Measurements from ENCODE around the gene ALDH18A1. TPM values are rescaled to one million over a fixed set of nuclear protein-coding genes. Genes with fewer than 3 reads are reported as not detected.
"Not testable (repeated sequence)": the region's sequence is repeated elsewhere in the genome, so short reads cannot be mapped to it uniquely, and the experiment has no call there.

Gene ALDH18A1
- polyA plus RNA-seq, 2 of the 4 experiments (the other 2 are of a cell fraction): 41.8 to 69.9 TPM

GRCh38 chr10:95628786-95629185, 27.7 kb downstream of the ALDH18A1 start:
- Histone ChIP-seq H3K9me3 (no peaks in the 10 kb centered on the region), H3K4me2 (peak overlapping the region; percentile 22; the same call in 1 of the 3 replicates), H3K4me1 (peaks cover 11% of the 10 kb centered on the region; the same call in 2 of the 3 replicates), H3K27ac (no peak overlapping the region), H3K4me3 (no peak overlapping the region)
- WGBS (ENCODE audit: missing lambda C conversion rate): 54% methylated on average over 1 of the region's 1 CpG
- CTCF ChIA-PET: no interaction called here
- TF ChIP-seq FOSL2 (IDR thresholded peaks at IDR 0.05) (no peak), FOSL2 (CRISPR knock-in tag; IDR thresholded peaks at IDR 0.05) (peak; percentile 6; the same call in 1 of the 2 replicates), ELK1 (IDR thresholded peaks at IDR 0.05; ENCODE audit: low read depth, low read length) (no peak)
- DNase-seq (ENCODE audit: low read depth in 1 of 2, low spot score in 1 of 2) (no peak), ATAC-seq (no peak), FAIRE-seq (no peak)
- POLR2A ChIA-PET: no interaction called here

GRCh38 chr10:95626500-95626899, 30.0 kb downstream of the ALDH18A1 start:
- CTCF ChIA-PET: interaction anchor here (1.0 kb wide), 1 partner anchor 310 kb away, joined by 3 read pairs; no protein-coding TSS in a partner anchor
- WGBS (ENCODE audit: missing lambda C conversion rate): 95% methylated on average over 4 of the region's 4 CpGs
- Histone ChIP-seq H3K9me3 (no peaks in the 10 kb centered on the region), H3K4me1 (peaks cover 11% of the 10 kb centered on the region; the same call in 2 of the 3 replicates), H3K27ac (no peak overlapping the region), H3K4me3 (no peak overlapping the region), H3K4me2 (no peak overlapping the region)
- DNase-seq (ENCODE audit: low read depth in 1 of 2, low spot score in 1 of 2) (no peak), FAIRE-seq (no peak), ATAC-seq (no peak)
- POLR2A ChIA-PET: no interaction called here
- TF ChIP-seq POLR2AphosphoS2 (conservative IDR thresholded peaks at IDR 0.05; ENCODE audit: low read length): no peak
- no peak for TF ChIP-seq JUN (IDR thresholded peaks at IDR 0.05)
- no peak for TF ChIP-seq SMC3 (IDR thresholded peaks at IDR 0.05)
- TF ChIP-seq ESRRA (IDR thresholded peaks at IDR 0.05; ENCODE audit: borderline replicate concordance, low read length): no peak
- TF ChIP-seq CBX2 (IDR thresholded peaks at IDR 0.05; ENCODE audit: borderline replicate concordance, low read depth): no peak
- TF ChIP-seq CBX8 (IDR thresholded peaks at IDR 0.05): no peak
- TF ChIP-seq PBX3 (IDR thresholded peaks at IDR 0.05): no peak
- TF ChIP-seq ZFP36 (IDR thresholded peaks at IDR 0.05; ENCODE audit: borderline replicate concordance, partially characterized antibody): no peak
- TF ChIP-seq HOXB13 (CRISPR knock-in tag; IDR thresholded peaks at IDR 0.05; ENCODE audit: low read depth): no peak
- TF ChIP-seq CHD4 (IDR thresholded peaks at IDR 0.05; ENCODE audit: borderline replicate concordance): no peak
- TF ChIP-seq JUNB (IDR thresholded peaks at IDR 0.05): no peak
- no peak for TF ChIP-seq RFX5 (IDR thresholded peaks at IDR 0.05)
- TF ChIP-seq CHD2 (IDR thresholded peaks at IDR 0.05; ENCODE audit: low read length, partially characterized antibody): no peak
- no peak for TF ChIP-seq CEBPB (IDR thresholded peaks at IDR 0.05)
- TF ChIP-seq ZC3H11A (IDR thresholded peaks at IDR 0.05): no peak
- no peak for TF ChIP-seq REST (IDR thresholded peaks at IDR 0.05)
- no peak for TF ChIP-seq MYC (IDR thresholded peaks at IDR 0.05; ENCODE audit: borderline replicate concordance, low read length)
- no peak for TF ChIP-seq RARB (CRISPR knock-in tag; IDR thresholded peaks at IDR 0.05)
- TF ChIP-seq POLR2A (IDR thresholded peaks at IDR 0.05; ENCODE audit: low read length): no peak

DNA sequence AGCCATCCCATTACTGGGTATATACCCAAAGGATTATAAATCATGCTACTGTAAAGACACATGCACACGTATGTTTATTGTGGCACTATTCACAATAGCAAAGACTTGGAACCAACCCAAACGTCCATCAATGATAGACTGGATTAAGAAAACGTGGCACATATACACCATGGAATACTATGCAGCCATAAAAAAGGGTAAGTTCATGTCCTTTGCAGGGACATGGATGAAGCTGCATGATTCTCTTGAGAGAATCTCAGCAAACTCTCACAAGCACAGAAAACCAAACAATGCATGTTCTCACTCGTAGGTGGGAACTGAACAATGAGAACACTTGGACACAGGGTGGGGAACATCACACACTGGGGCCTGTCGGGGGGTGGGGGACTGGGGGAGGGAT, 36.1 kb downstream of the ALDH18A1 start:
- WGBS (ENCODE audit: missing lambda C conversion rate): 68% methylated on average over 5 of the region's 5 CpGs
- DNase-seq (ENCODE audit: low read depth in 1 of 2, low spot score in 1 of 2); ATAC-seq; H3K4me1 ChIP-seq; H3K27ac ChIP-seq; H3K4me3 ChIP-seq; FAIRE-seq; POLR2A ChIA-PET; H3K4me2 ChIP-seq; H3K9me3 ChIP-seq: not testable (repeated sequence)
- CTCF ChIA-PET: interaction anchor here (0.6 kb wide), 2 partner anchors 249 to 324 kb away, joined by 4 to 5 read pairs; no protein-coding TSS in a partner anchor
